Measurements from ENCODE around the gene ST3GAL2.
"Not testable (repeated sequence)": the region's sequence is repeated elsewhere in the genome, so short reads cannot be mapped to it uniquely, and the experiment has no call there.

Gene ST3GAL2

GRCh38 chr16:70467113-70467512 lies 28.2 kb upstream of the ST3GAL2 start:
- DNase-seq = no peak

DNA sequence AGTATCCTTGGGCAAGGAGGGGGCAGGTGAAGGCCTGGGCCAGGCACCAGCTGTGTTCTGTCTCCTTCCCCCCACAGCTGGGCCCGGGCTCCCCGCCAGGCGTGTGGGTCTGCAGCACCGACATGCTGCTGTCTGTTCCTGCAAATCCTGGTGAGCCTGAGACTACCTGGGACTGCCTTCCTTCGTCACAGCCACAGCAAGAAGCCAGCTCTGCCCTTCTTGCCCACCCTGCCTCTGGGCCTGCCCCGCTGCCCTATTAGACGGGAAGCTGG lies 27.8 kb upstream of the ST3GAL2 start:
- no peak for DNase-seq

DNA sequence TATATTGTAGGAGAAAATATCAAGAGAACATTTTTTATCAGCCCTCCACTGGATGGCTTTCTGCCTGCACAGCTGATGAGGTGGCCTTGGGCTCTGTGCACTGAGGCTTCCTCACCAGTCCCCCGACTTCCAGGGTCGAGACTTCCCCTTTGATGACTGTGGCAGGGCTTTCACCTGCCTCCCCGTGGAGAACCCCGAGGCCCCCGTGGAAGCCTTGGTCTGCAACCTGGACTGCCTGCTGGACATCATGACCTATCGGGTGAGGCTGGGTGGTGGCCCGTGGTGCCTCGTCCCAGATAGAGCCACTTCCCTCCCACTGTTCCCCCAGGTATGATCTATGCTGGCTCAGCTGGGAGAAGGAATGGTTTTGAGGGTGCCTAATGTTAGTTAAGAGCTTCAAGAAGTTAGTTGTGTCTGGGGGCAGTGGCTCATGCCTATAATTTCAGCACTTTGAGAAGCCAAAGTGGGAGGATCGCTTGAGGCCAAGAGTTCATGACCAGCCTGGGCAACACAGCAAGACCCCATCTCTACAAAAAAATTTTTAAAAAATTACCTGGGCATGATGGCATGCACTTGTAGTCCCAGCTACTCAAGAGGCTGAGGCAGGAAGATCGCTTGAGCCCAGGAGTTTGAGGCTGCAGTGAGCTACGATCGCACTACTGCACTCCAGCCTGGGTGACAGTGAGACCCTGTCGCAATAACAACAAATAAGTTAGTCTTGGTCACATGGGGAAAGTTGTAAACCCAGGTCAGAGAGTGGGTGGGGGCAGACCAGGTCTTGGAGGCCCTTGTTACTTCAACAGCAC lies 27.3 kb upstream of the ST3GAL2 start:
- no peak for DNase-seq

DNA sequence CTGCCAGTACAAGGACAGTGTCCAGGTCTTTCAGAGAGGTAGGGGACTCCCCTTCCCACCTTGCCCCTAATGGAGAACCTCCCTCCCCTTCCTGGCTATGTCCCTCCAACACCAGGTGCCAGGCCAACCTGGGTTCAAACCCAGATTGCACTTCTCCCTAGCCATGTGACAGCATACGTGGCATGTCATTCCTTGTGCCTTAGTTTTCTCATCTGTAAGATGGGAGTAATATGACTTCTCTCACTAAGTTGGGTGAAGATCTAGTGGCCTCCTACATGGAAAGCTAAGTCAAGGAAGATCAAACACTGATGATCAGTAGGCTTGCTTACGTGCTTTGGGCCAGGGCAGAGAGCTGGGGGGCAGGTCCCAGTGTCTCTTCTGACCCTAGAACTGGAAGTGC lies 24.3 kb upstream of the ST3GAL2 start:
- no peak for DNase-seq

DNA sequence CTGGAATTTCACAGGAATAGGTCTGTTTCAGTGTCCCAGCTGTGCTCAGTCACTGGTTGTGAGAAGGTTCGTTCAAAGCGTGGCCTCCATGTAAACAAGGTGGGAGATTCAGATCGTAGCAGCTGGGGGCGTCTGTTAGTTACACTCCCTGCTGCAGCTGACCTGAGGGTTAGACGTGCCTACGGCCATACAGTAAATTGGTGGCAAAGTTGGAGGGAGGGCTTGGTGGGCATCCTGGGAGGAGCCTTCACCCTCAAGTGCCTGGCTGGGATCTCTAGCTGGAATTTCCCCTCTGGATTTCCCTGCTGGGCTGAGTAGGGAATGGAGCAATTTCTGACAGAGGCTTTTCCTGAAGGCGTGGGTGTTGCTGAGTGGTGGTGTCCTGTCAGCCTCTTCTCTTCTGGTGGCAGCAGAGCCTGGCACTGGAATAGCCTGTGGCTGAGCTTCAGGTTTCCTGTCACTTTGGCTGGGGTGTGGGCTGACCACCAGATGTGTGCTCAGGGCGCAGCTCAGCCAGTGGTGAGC lies 21.9 kb upstream of the ST3GAL2 start:
- no peak for DNase-seq

GRCh38 chr16:70457446-70458166 lies 18.7 kb upstream of the ST3GAL2 start:
- no peak for DNase-seq

- no peak for DNase-seq
These were observed 17.0 kb upstream of the ST3GAL2 start for GRCh38 chr16:70455910-70456309.

DNA sequence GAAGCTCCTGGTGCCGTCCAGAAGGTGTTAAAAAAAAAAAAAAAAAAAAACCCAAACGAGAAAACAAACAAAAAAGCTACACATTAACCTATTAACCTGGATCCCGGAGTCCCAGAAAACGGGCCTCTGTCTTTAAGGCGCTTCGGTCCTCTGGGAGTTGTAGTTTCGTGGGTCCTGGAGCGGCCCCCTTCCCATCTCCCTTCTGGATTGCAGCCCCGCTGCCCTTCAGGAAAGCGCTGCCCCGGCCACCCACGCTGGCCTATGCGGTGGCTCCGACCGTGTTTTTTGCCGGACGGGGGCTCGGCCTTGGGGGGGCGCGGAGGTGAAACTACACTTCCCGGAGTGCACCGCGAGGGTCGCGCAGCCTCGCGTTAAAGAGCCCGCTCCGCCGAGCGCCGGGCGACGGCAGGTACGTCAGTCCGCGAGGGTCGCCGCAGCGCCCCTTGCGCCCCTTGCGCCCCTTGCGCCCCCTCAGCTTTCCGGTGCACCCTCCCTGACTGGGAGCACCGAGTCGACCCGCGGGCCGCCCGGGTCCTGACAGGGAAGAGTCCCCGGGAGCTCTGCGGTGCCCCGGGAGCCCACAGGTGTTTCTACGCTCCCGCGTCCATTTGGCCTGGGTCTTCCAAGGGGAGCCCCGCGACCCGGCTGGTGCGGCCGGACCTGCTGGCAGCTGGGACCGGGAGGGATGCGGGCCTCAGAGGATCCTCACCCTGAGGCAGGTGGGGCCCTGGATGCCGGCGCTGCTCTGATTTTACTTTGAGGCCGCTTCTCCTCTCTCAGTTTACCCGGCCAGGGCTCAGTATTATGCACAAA lies 15.5 kb upstream of the ST3GAL2 start, which contains the start of gene FCSK:
FCSK (plus strand) TSS at position 374 of the 813 bp plus-strand sequence. CDS start 8,596 bp downstream, outside the sequence.
- DNase-seq = peak; percentile 25 to 65 (median 44)

- no peak for DNase-seq
These were observed 15.0 kb upstream of the ST3GAL2 start for GRCh38 chr16:70453892-70454221.

- DNase-seq = no peak
These were observed 14.4 kb upstream of the ST3GAL2 start for GRCh38 chr16:70453117-70453891.

- DNase-seq = not testable (repeated sequence)
These were observed 12.1 kb upstream of the ST3GAL2 start for GRCh38 chr16:70451004-70451340.

DNA sequence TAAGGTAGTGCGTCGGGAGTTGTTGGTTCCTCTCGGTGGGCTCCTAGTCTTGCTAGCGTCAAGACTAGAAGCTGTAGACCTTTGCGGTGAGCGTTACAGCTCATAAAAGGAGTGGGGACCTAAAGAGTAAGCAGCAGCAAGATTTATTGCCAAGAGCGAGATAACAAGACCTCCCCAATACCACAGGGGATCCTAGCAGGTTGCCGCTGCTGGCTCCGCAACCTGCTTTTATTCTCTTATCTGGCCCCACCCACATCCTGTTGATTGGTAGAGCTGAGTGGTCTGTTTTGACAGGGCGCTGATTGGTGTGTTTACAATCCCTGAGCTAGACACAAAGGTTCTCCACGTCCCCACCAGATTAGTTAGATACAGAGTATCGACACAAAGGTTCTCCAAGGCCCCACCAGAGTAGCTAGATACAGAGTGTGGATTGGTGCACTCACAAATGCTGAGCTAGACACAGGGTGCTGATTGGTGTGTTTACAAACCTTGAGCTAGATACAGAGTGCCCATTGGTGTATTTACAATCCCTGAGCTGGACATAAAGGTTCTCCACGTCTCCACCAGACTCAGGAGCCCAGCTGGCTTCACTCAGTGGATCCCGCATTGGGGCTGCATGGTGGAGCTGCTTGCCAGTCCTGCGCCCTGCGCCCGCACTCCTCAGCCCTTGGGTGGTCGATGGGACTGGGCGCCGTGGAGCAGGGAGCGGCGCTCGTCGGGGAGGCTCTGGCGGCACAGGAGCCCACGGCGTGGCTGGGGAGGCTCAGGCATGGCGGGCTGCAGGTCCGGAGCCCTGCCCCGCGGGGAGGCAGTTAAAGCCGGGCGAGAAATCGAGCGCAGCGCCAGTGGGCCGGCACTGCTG lies 11.5 kb upstream of the ST3GAL2 start:
- DNase-seq = not testable (repeated sequence)

- DNase-seq = no peak
These were observed 9.2 kb upstream of the ST3GAL2 start for GRCh38 chr16:70448075-70448474.

DNA sequence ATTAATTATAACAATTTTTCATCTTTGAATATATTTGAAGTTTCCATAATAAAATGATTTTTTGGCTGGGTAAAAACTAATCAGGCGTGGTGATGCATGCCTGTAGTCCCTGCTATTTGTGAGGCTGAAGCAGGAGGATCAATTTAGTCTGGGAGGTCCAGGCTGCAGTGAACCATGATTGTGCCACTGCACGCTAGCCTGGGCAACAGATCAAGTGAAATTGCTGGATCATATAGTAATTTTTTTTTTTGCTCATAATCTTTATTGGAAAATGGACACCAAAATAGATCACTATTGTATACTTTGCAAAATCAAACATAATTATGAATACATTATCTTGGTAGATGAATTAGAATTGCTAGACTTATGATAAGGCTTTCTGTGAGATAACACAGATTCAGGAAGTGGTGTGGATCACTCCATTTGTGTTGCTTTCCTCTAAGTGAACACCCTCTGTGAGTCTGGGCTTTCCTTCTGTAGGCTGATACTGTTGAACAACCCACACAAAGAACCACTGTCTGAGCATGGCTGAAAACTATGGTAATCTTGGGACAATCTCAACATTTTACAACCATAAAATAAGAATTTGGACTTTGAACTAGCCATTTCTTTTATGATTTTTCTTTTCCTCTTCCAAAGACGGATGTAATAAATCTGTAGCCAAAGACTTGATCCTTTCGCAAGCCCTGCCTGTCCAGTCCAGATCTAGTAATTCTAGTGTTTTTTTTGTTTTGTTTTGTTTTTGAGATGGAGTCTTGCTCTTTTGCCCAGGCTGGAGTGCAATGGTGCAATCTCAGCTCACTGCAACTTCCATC lies 5.6 kb upstream of the ST3GAL2 start:
- no peak for DNase-seq

- no peak for DNase-seq
These were observed 3.4 kb upstream of the ST3GAL2 start for GRCh38 chr16:70442344-70442743.

GRCh38 chr16:70441406-70441990 lies 2.6 kb upstream of the ST3GAL2 start:
- no peak for DNase-seq

- DNase-seq = no peak
These were observed 1.3 kb upstream of the ST3GAL2 start for GRCh38 chr16:70440009-70440692.

DNA sequence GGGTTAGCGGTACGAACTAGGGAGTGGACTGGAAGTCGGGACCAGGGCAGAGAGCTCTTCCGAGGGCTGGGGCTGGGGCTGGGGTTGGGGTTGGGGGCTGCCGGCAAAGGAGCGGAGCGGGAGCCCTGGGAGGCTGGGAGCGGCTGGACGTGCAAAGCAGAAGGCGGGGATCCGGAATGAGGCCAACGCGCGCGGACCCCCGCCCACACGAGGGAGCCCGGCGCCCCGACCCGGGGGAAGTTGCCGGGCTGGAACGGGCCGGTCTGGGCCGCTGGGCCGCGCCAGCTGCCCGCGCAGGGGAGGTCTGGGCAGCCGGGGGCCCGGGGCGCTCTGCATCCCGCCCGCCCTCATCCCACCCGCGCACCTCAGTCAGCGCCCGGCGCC lies 323 bp downstream of the ST3GAL2 start:
- no peak for DNase-seq

DNA sequence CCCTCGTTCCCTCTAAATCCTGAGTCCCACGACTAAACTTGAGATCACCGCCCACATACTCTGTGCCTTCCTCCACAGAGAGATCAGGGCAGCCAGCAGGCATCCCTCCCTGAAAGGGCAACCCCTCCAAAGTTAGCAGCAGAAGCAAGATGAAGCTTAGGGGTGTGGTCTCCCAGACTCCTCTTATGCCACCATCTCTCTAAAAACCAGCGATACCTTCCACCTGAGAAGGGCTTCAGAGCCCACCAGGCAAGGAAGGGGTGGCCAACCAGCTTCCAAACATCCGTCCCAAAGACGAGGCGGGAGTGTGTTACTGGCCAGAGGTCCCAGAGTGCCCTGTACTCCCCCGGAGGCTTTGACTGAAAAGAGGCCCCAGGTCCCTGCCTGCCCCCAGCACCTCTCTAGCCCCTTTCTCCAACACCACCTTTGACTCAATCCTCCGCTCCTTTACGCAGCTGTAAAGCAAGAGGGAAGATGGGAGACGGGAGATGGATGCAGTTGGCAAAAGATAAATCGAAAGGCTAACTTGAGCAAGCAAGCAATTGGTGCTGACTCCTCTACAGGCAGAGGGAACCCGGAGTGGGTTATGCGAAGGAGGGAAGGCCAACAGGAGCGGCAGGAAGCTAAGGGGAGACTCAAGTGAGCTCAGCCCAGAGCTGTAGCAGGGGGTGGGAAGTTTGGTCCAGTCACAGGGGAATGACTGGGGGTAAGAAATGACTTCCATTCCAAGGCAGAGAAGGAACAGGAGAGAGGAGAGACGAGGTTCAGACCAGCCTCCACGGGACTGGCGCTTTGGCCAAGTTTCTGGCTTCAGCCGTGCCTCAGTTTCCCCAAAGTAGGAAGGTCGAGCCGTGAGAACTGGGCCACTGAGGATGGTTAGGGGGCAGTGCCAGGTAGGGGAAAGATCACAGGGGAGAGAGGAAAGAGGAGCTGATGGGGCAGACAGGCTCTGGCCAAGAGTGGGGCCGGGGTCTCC lies 1.0 kb downstream of the ST3GAL2 start:
- DNase-seq = no peak
